Prostate gland (tissue), 2 donors: ENCODE results near the gene NPY2R.

Source experiments
- CTCF ChIP-seq, 4 experiments: fragments of 200-600 bp in 2 of 4; fragments of 450-650 bp in 2 of 4; sonication (generic) in 2 of 4; IDR thresholded peaks; 1 replicate in 3 of 4; 2 replicates in 1 of 4; pipeline ENCODE4 v1.5.1; 2016 to 2019; ENCODE audit warnings: antibody characterized with exemption in 4 of 4, mild to moderate bottlenecking in 2 of 4, moderate library complexity in 2 of 4
- POLR2A ChIP-seq: fragments of 450-650 bp; IDR thresholded peaks from one replicate; pipeline ENCODE4 v1.6.1; 2016; ENCODE audit warnings: antibody characterized with exemption, mild to moderate bottlenecking
- POLR2AphosphoS5 ChIP-seq: sonication (generic); formaldehyde crosslinking; IDR thresholded peaks from one replicate; pipeline ENCODE4 v1.6.1; 2017; ENCODE audit warnings: antibody characterized with exemption

GRCh38 chr4:155228713-155229112 is 20.3 kb downstream of the NPY2R start:
- TF ChIP-seq CTCF (IDR thresholded peaks at IDR 0.05) (no peak), POLR2AphosphoS5 (no peak), POLR2A (no peak)
